B cell (primary cell): Measurements from ENCODE around the gene TRAF3. TPM values are rescaled to one million over a fixed set of nuclear protein-coding genes. Genes with fewer than 3 reads are reported as not detected.
A peak's percentile ranks its signal among the peaks of the same experiment; 100 is the strongest.

Source experiments
- ATAC-seq: fragments of 200-7000 bp; cut with Tn5 transposase; one replicate; pipeline ENCODE4 v1.10.0; 2021; ENCODE audit warnings: low read depth, mild to moderate bottlenecking, moderate number of reproducible peaks, moderate library complexity
- CTCF ChIA-PET: fragments of 350-600 bp; sonication (Branson Sonifier 250); formaldehyde crosslinking; loops from one replicate; lab custom pipeline; 2021; ENCODE audit warnings: antibody characterized with exemption, inconsistent platforms; lab: Charles Lee
- POLR2A ChIA-PET: fragments of 350-600 bp; sonication (Branson Sonifier 250); formaldehyde crosslinking; loops from one replicate; lab custom pipeline; 2021; ENCODE audit warnings: antibody characterized with exemption; lab: Charles Lee
- DNase-seq: peaks from one replicate; pipeline ENCODE4 v3.0.0; 2013
- H2AFZ ChIP-seq: 2 replicates; pipeline ENCODE4 v1.6.1; 2012; ENCODE audit warnings: mild to moderate bottlenecking, low read depth, low read length; ENCODE audit not compliant: insufficient read depth, poor library complexity, severe bottlenecking
- H3K27ac ChIP-seq, 2 donors: 1 replicate in 1 of 2; 2 replicates in 1 of 2; pipeline ENCODE4 v1.5.1; 2012 to 2013; ENCODE audit warnings: low read length in 2 of 2, mild to moderate bottlenecking in 2 of 2, moderate library complexity in 1 of 2
- H3K27me3 ChIP-seq, 4 experiments: fragments of 200-600 bp in 1 of 4; sonication (generic) in 1 of 4; replicated peaks in 1 of 4; 1 replicate in 2 of 4; 2 replicates in 2 of 4; pipeline versions ENCODE4 v1.6.1 to v1.7.0; 2013 to 2016; ENCODE audit warnings: low read length in 3 of 4, mild to moderate bottlenecking in 2 of 4, mixed read lengths in 1 of 4, moderate library complexity in 1 of 4; ENCODE audit not compliant: insufficient read depth in 4 of 4, control insufficient read depth in 3 of 4; ENCODE audit errors: control extremely low read depth in 1 of 4
- H3K36me3 ChIP-seq, 2 experiments: replicated peaks in 1 of 2; 1 replicate in 1 of 2; 2 replicates in 1 of 2; pipeline versions ENCODE4 v1.6.1 to v1.7.1; 2013; ENCODE audit warnings: low read length in 1 of 2; ENCODE audit not compliant: insufficient read depth in 2 of 2, control insufficient read depth in 1 of 2; ENCODE audit errors: control extremely low read depth in 1 of 2, extremely low read depth in 1 of 2
- H3K4me1 ChIP-seq, 2 donors: fragments of 200-600 bp in 1 of 2; sonication (generic) in 1 of 2; 1 replicate in 1 of 2; 2 replicates in 1 of 2; pipeline versions ENCODE4 v1.5.1 to v1.6.1; 2013 to 2017; ENCODE audit warnings: low read length in 2 of 2; ENCODE audit not compliant: control insufficient read depth in 2 of 2, insufficient read depth in 2 of 2
- H3K4me2 ChIP-seq: replicated peaks from 2 replicates; pipeline ENCODE3; 2012; ENCODE audit warnings: mild to moderate bottlenecking, low read depth, low read length; ENCODE audit not compliant: poor library complexity, severe bottlenecking
- H3K4me3 ChIP-seq, 5 experiments: fragments of 200-600 bp in 1 of 5; sonication (generic) in 1 of 5; 1 replicate in 3 of 5; 2 replicates in 2 of 5; pipeline versions ENCODE4 v1.5.1 to v1.7.0; 2011 to 2016; ENCODE audit warnings: low read length in 4 of 5, mild to moderate bottlenecking in 4 of 5, low read depth in 2 of 5, control low read depth in 1 of 5, moderate library complexity in 1 of 5; ENCODE audit not compliant: insufficient read depth in 1 of 5; ENCODE audit errors: control extremely low read depth in 1 of 5, extremely low read depth in 1 of 5
- H3K79me2 ChIP-seq: fragments of 200-600 bp; sonication (generic); one replicate; pipeline ENCODE4 v1.6.0; 2016; ENCODE audit warnings: low read length; ENCODE audit not compliant: control insufficient read depth, insufficient read depth
- H3K9ac ChIP-seq: fragments of 200-600 bp; sonication (generic); 2 replicates; pipeline ENCODE4 v1.6.1; 2017; ENCODE audit warnings: mild to moderate bottlenecking, low read length, moderate library complexity
- H3K9me3 ChIP-seq, 3 donors: one replicate each; pipeline versions ENCODE4 v1.6.1 to v1.7.1; 2013; ENCODE audit warnings: low read length in 2 of 3; ENCODE audit not compliant: control insufficient read depth in 2 of 3, insufficient read depth in 1 of 3; ENCODE audit errors: control extremely low read depth in 1 of 3
- H4K20me1 ChIP-seq: 2 replicates; pipeline ENCODE4 v1.6.0; 2012; ENCODE audit warnings: mild to moderate bottlenecking, low read length; ENCODE audit not compliant: insufficient read depth, control insufficient read depth, poor library complexity, severe bottlenecking
- H3K27ac Mint-ChIP-seq: one replicate; pipeline ENCODE4 v1.8.0; 2021; ENCODE audit warnings: mixed read lengths
- H3K27me3 Mint-ChIP-seq: one replicate; pipeline ENCODE4 v1.8.0; 2021; ENCODE audit warnings: mixed read lengths
- H3K4me1 Mint-ChIP-seq: one replicate; pipeline ENCODE4 v1.8.0; 2021; ENCODE audit warnings: mixed read lengths
- H3K4me3 Mint-ChIP-seq: one replicate; pipeline ENCODE4 v1.8.0; 2021; ENCODE audit warnings: mixed read lengths
- H3K9me3 Mint-ChIP-seq: one replicate; pipeline ENCODE4 v1.8.0; 2022; ENCODE audit warnings: mixed read lengths; ENCODE audit not compliant: insufficient read depth
- EZH2 ChIP-seq: IDR thresholded peaks from 2 replicates; pipeline ENCODE4 v1.6.1; 2012; ENCODE audit warnings: borderline replicate concordance, low read depth, mild to moderate bottlenecking, moderate library complexity, low read length; ENCODE audit not compliant: insufficient read depth, poor library complexity, severe bottlenecking
- WGBS: methylation state at CpG from one replicate; pipeline ENCODE4 v1.1.5; 2013; ENCODE audit warnings: missing lambda C conversion rate; ENCODE audit not compliant: insufficient coverage; 5-methylcytosine and 5-hydroxymethylcytosine counted together
- intact Hi-C: fragments of 100-400 bp; cut with micrococcal nuclease; formaldehyde crosslinking; loops from one replicate; pipeline ENCODE4 v1.10.0; 2022
- polyA plus RNA-seq: library from polyadenylated mRNA; depleted of rRNA; stranded (reverse); fragments of >200 nt; gene quantifications from 2 replicates; pipeline ENCODE4 v1.2.3, GENCODE V29; 2012
- total RNA-seq, 2 donors: library from RNA; stranded (reverse); fragments of 120-200 nt in 1 of 2; gene quantifications; 1 replicate in 1 of 2; 2 replicates in 1 of 2; pipeline versions ENCODE4 v1.2.3 to v1.2.4, GENCODE V29; 2013 to 2022
- TF ChIP-seq, protein P1 (sequence below): fragments of 200-600 bp; IDR thresholded peaks from one replicate; pipeline ENCODE4 v1.8.0; 2022; ENCODE audit warnings: antibody characterized with exemption, mild to moderate bottlenecking

The TRAF3 gene
- total and polyA plus RNA-seq, 2 donors (not counting 1 experiment from before 2014, with no cell fraction given): 42.8 to 89.8 TPM

DNA sequence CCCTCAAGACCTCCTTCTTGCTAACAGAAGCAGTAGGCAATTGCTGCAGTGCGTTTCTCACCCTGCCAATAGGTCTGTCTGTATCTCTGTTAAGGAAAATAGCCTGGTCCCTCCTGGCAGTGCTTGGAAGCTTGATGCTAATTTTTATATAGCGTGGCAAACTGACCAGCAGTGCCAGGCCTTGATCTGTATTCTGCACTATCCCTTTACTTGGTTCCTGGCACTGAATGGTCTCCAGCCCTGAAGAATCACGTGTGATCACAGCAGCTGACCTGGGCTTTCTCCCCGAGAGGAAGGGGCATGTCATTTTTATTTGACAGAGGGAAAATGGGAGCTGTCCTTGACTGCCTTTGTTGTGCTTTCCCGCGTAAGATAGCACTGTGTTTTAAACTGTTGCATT, 48.7 kb upstream of the TRAF3 start:
- H3K9ac ChIP-seq: no peak overlapping the region
- no peaks in the 10 kb centered on the region for H3K4me1 Mint-ChIP-seq
- no peak for ATAC-seq
- TF ChIP-seq, protein P1, sequence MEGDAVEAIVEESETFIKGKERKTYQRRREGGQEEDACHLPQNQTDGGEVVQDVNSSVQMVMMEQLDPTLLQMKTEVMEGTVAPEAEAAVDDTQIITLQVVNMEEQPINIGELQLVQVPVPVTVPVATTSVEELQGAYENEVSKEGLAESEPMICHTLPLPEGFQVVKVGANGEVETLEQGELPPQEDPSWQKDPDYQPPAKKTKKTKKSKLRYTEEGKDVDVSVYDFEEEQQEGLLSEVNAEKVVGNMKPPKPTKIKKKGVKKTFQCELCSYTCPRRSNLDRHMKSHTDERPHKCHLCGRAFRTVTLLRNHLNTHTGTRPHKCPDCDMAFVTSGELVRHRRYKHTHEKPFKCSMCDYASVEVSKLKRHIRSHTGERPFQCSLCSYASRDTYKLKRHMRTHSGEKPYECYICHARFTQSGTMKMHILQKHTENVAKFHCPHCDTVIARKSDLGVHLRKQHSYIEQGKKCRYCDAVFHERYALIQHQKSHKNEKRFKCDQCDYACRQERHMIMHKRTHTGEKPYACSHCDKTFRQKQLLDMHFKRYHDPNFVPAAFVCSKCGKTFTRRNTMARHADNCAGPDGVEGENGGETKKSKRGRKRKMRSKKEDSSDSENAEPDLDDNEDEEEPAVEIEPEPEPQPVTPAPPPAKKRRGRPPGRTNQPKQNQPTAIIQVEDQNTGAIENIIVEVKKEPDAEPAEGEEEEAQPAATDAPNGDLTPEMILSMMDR: no peak
- TF ChIP-seq EZH2: no peak
- H3K9me3 ChIP-seq: no peaks in the 10 kb centered on the region
- H3K4me2 ChIP-seq: no peak overlapping the region
- peaks cover 3% of the 10 kb centered on the region for H3K79me2 ChIP-seq
- intact Hi-C loops: no loop called here
- CTCF ChIA-PET: interaction anchor here (0.6 to 1.5 kb wide), 3 partner anchors 8 to 244 kb away, joined by 3 to 4 read pairs (median 3); no protein-coding TSS in a partner anchor
- H3K4me3 Mint-ChIP-seq: no peak overlapping the region
- no peaks in the 10 kb centered on the region for H3K27me3 ChIP-seq
- no peaks in the 10 kb centered on the region for H4K20me1 ChIP-seq
- POLR2A ChIA-PET: no interaction called here
- DNase-seq: no peak
- H3K4me3 ChIP-seq: no peak overlapping the region
- no peaks in the 10 kb centered on the region for H3K4me1 ChIP-seq
- H3K27ac Mint-ChIP-seq: peak overlapping the region; percentile 32
- no peaks in the 10 kb centered on the region for H3K27me3 Mint-ChIP-seq
- H3K27ac ChIP-seq: no peak overlapping the region
- 97% methylated on average over 5 of the region's 6 CpGs for WGBS
- no peaks in the 10 kb centered on the region for H3K9me3 Mint-ChIP-seq
- no peak overlapping the region for H2AFZ ChIP-seq
- peaks cover 1 to 52% of the 10 kb centered on the region in 2 experiments for H3K36me3 ChIP-seq

DNA sequence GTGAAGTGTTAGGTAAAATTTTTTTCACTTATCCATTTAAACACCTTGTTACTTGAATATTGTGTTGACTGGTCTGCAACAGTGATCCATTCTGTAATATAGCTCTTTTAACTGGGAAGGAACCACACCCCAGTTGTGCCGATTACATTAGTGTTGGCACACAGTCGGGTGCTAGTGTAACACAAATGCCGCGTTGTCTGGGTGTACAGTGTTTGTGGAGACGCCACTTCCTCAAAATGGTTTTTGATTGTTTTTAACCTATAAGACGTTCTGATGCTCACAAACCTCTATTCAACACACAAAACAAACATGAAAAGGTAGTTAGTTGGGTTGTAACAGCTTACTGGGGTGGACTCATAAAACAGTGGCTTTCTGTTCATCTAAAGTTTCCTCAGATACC, 48.0 kb upstream of the TRAF3 start:
- no peaks in the 10 kb centered on the region for H3K4me1 Mint-ChIP-seq
- H3K27ac Mint-ChIP-seq: no peak overlapping the region
- H3K27me3 Mint-ChIP-seq: no peaks in the 10 kb centered on the region
- CTCF ChIA-PET: interaction anchor here (1.0 to 1.5 kb wide), 2 partner anchors 8 to 17 kb away, joined by 3 to 4 read pairs; no protein-coding TSS in a partner anchor
- H3K9me3 Mint-ChIP-seq: no peaks in the 10 kb centered on the region
- POLR2A ChIA-PET: no interaction called here
- no peak for DNase-seq
- Histone ChIP-seq H4K20me1 (no peaks in the 10 kb centered on the region), H3K79me2 (peaks cover 3% of the 10 kb centered on the region), H3K9ac (no peak overlapping the region), H3K36me3 (peaks cover 1 to 45% of the 10 kb centered on the region in 2 experiments), H3K4me1 (no peaks in the 10 kb centered on the region), H3K4me3 (no peak overlapping the region), H3K4me2 (no peak overlapping the region), H3K9me3 (no peaks in the 10 kb centered on the region), H3K27ac (no peak overlapping the region), H2AFZ (no peak overlapping the region), H3K27me3 (no peaks in the 10 kb centered on the region)
- ATAC-seq: no peak
- intact Hi-C loops: no loop called here
- no peak for TF ChIP-seq EZH2
- TF ChIP-seq, protein P1: no peak
- WGBS: 100% methylated on average over 1 of the region's 6 CpGs
- no peak overlapping the region for H3K4me3 Mint-ChIP-seq
